ENCODE measurements around the gene SPRING1. TPM values are rescaled to one million over a fixed set of nuclear protein-coding genes. Genes with fewer than 3 reads are reported as not detected.
"Not testable (repeated sequence)": the region's sequence is repeated elsewhere in the genome, so short reads cannot be mapped to it uniquely, and the experiment has no call there.

Gene SPRING1
- total RNA-seq, 4 donors from 2014 or later = 22.3 to 40.3 (median 35.1) TPM

DNA sequence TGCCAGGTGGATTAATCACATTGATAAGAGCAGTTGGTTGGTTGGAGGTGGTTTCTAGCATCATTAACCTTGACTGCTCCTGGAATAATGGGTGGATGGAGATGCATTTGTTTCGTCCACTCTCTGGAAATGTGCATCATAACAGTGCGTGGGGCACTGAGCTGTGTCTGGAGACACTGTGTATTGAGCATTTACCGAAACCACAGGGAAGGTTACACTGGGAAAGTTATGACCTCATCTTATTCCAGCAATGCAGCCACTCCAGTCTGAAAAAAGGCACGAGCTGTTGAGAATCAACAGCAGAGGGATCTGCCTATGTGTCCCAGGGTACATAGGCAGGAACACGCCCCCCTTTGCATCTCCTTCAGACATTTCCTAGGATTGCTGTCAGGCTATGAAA is 27.4 kb upstream of the SPRING1 start:
- no peak for DNase-seq
- no peaks in the 10 kb centered on the region for H3K9me3 ChIP-seq
- no peaks in the 10 kb centered on the region for H3K27me3 ChIP-seq
- 75 to 80% methylated on average over 2 to 5 of the region's 5 CpGs for WGBS, 2 donors (ENCODE audit: low coverage in 1 of 2)
- H3K27ac ChIP-seq = no peak overlapping the region
- in situ Hi-C loops (cut with MboI; ENCODE audit: low pct_ligation_motif_present in 1 of 4, low pct_unique_long_range_greater_than_20kb in 1 of 4, low sequenced_read_pairs in 3 of 4) = no loop called here
- intact Hi-C loops (cut with DNase I; ENCODE audit: low total_unique reads) = no loop called here
- no peaks in the 10 kb centered on the region for H3K4me1 ChIP-seq
- TF ChIP-seq POLR2A (IDR thresholded peaks at IDR 0.05) (no peak), POLR2AphosphoS5 (IDR thresholded peaks at IDR 0.05) (no peak), EP300 (IDR thresholded peaks at IDR 0.05; ENCODE audit: low read depth) (no peak)
- no peaks in the 10 kb centered on the region for H3K36me3 ChIP-seq
- H3K4me3 ChIP-seq = no peak overlapping the region

DNA sequence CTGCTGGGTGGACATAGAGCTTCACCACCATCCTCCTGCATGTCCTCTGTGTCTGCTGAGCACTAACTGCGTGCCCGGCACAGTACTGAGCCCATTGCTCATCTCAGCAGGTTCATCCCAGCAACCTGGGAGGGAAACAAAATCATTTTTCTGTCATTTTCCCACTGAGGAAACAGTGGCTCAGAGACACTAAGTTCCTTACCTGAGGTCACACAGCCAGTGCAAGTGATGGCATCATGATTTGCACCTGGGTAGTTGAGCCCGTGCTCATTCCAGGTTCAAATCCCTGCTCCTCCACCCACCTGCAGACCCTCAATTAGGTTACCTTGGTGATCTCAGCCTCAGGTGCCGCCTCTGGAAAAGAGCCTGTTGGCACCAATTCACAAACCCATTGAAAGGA is 23.6 kb upstream of the SPRING1 start:
- no peaks in the 10 kb centered on the region for H3K9me3 ChIP-seq
- H3K4me1 ChIP-seq = no peaks in the 10 kb centered on the region
- DNase-seq = no peak
- H3K4me3 ChIP-seq = no peak overlapping the region
- H3K27me3 ChIP-seq = no peaks in the 10 kb centered on the region
- intact Hi-C loops (cut with DNase I; ENCODE audit: low total_unique reads) (no loop called here), in situ Hi-C loops (cut with MboI; ENCODE audit: low pct_ligation_motif_present in 1 of 4, low pct_unique_long_range_greater_than_20kb in 1 of 4, low sequenced_read_pairs in 3 of 4) (no loop called here)
- 96% methylated on average over 4 of the region's 4 CpGs; no CpG with 5 or more reads in 1 of the 2 donors for WGBS, 2 donors (ENCODE audit: low coverage in 1 of 2)
- TF ChIP-seq POLR2A (IDR thresholded peaks at IDR 0.05) (no peak), EP300 (IDR thresholded peaks at IDR 0.05; ENCODE audit: low read depth) (no peak), POLR2AphosphoS5 (IDR thresholded peaks at IDR 0.05) (no peak), CTCF (IDR thresholded peaks at IDR 0.05) (no peak)
- no peak overlapping the region for H3K27ac ChIP-seq
- no peaks in the 10 kb centered on the region for H3K36me3 ChIP-seq

DNA sequence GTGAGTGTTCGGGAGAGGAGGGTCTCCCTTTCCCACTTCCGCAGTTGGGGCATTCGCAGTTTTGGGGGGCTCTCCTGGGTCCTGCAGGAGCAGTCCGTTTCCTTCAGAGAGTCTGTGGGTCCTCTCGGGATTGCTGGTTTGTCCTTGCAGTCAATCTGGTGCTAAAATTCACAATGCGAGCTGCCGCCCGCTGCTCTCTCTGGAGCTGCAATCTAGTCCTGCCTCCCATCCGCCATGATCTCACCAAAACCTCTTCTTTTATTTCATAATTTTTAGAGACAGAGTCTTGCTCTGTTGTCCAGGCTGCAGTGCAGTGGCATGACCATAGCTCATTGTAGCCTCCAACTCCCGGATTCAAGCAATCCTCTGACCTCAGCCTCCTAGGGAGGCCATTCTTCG is 22.8 kb upstream of the SPRING1 start:
- in situ Hi-C loops (cut with MboI; ENCODE audit: low pct_ligation_motif_present in 1 of 4, low pct_unique_long_range_greater_than_20kb in 1 of 4, low sequenced_read_pairs in 3 of 4) (no loop called here), intact Hi-C loops (cut with DNase I; ENCODE audit: low total_unique reads) (no loop called here)
- TF ChIP-seq CTCF (IDR thresholded peaks at IDR 0.05) (no peak), EP300 (IDR thresholded peaks at IDR 0.05; ENCODE audit: low read depth) (no peak), POLR2A (IDR thresholded peaks at IDR 0.05) (no peak), POLR2AphosphoS5 (IDR thresholded peaks at IDR 0.05) (no peak)
- Histone ChIP-seq H3K9me3 (no peaks in the 10 kb centered on the region), H3K4me1 (no peaks in the 10 kb centered on the region), H3K36me3 (no peaks in the 10 kb centered on the region), H3K27me3 (no peaks in the 10 kb centered on the region), H3K4me3 (no peak overlapping the region), H3K27ac (no peak overlapping the region)
- 91 to 93% methylated on average over 3 to 11 of the region's 11 CpGs for WGBS, 2 donors (ENCODE audit: low coverage in 1 of 2)
- no peak for DNase-seq

- H3K9me3 ChIP-seq = no peaks in the 10 kb centered on the region
- H3K4me3 ChIP-seq = no peak overlapping the region
- H3K27ac ChIP-seq = no peak overlapping the region
- no peaks in the 10 kb centered on the region for H3K36me3 ChIP-seq
- in situ Hi-C loops (cut with MboI; ENCODE audit: low pct_ligation_motif_present in 1 of 4, low pct_unique_long_range_greater_than_20kb in 1 of 4, low sequenced_read_pairs in 3 of 4) (no loop called here), intact Hi-C loops (cut with DNase I; ENCODE audit: low total_unique reads) (no loop called here)
- peak; percentile 20 for DNase-seq
- TF ChIP-seq CTCF (IDR thresholded peaks at IDR 0.05) = no peak
- no peak for TF ChIP-seq POLR2AphosphoS5 (IDR thresholded peaks at IDR 0.05)
- TF ChIP-seq POLR2A (IDR thresholded peaks at IDR 0.05) = no peak
- no peak for TF ChIP-seq EP300 (IDR thresholded peaks at IDR 0.05; ENCODE audit: low read depth)
- WGBS, 2 donors (ENCODE audit: low coverage in 1 of 2) = 81% methylated on average over 22 of the region's 22 CpGs; no CpG with 5 or more reads in 1 of the 2 donors
- H3K4me1 ChIP-seq = no peaks in the 10 kb centered on the region
- H3K27me3 ChIP-seq = no peaks in the 10 kb centered on the region
These were observed 22.1 kb upstream of the SPRING1 start for GRCh38 chr12:116759783-116760621.

GRCh38 chr12:116754783-116755182 is 16.9 kb upstream of the SPRING1 start:
- 77% methylated on average over 1 of the region's 1 CpG; no CpG with 5 or more reads in 1 of the 2 donors for WGBS, 2 donors (ENCODE audit: low coverage in 1 of 2)
- H3K9me3 ChIP-seq; H3K36me3 ChIP-seq; H3K4me3 ChIP-seq; intact Hi-C loops (cut with DNase I; ENCODE audit: low total_unique reads); H3K4me1 ChIP-seq; in situ Hi-C loops (cut with MboI; ENCODE audit: low pct_ligation_motif_present in 1 of 4, low pct_unique_long_range_greater_than_20kb in 1 of 4, low sequenced_read_pairs in 3 of 4); H3K27me3 ChIP-seq; DNase-seq; H3K27ac ChIP-seq: not testable (repeated sequence)

DNA sequence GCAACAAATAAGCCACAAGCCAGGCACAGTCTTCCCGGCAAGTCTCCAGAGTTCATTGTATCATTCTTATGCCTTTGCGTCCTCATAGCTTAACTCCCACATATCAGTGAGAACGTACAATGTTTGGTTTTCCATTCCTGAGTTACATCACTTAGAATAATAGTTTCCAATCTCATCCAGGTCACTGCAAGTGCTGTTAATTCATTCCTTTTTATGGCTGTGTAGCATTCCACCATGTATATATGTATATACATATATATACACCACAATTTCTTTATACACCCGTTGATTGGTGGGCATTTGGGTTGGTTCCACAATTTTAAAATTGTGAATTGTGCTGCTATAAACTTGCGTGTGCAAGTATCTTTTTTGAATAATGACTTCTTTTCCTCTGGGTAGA is 16.2 kb upstream of the SPRING1 start:
- H3K4me3 ChIP-seq; DNase-seq; H3K9me3 ChIP-seq; intact Hi-C loops (cut with DNase I; ENCODE audit: low total_unique reads); H3K4me1 ChIP-seq; H3K27me3 ChIP-seq; H3K27ac ChIP-seq; in situ Hi-C loops (cut with MboI; ENCODE audit: low pct_ligation_motif_present in 1 of 4, low pct_unique_long_range_greater_than_20kb in 1 of 4, low sequenced_read_pairs in 3 of 4); H3K36me3 ChIP-seq: not testable (repeated sequence)
- 93% methylated on average over 5 of the region's 5 CpGs for WGBS, 2 donors (ENCODE audit: low coverage in 1 of 2)

All from transverse colon (tissue), 4 donors.